AG08396 (cell line): ENCODE measurements around the gene CDKN2B-AS1.
A peak's percentile ranks its signal among the peaks of the same experiment; 100 is the strongest.
"Not testable (repeated sequence)": the region's sequence is repeated elsewhere in the genome, so short reads cannot be mapped to it uniquely, and the experiment has no call there.

ENCODE experiments used
- DNase-seq: peaks from one replicate; pipeline ENCODE4 v3.0.0; 2012; ENCODE audit warnings: low spot score, mixed read lengths

Gene CDKN2B-AS1

DNA sequence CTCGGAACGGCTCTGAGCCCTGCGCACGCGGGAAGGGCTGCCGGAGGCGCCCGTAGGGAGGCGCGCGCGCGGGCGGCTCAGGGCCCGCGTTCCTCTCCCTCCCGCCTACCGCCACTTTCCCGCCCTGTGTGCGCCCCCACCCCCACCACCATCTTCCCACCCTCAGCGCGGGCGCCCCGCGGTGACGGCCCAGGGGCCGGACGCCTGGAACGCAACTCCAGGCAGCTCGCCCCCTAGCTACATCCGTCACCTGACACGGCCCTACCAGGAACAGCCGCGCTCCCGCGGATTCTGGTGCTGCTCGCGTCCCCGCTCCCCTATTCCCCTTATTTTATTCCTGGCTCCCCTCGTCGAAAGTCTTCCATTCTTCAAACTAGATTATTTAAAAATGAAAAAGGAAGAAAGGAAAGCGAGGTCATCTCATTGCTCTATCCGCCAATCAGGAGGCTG lies at the start of gene CDKN2B-AS1:
Gene CDKN2B-AS1, plus strand, starts transcription at position 236 of the 450 bp plus-strand sequence.
- DNase-seq, result peak; percentile 70

DNA sequence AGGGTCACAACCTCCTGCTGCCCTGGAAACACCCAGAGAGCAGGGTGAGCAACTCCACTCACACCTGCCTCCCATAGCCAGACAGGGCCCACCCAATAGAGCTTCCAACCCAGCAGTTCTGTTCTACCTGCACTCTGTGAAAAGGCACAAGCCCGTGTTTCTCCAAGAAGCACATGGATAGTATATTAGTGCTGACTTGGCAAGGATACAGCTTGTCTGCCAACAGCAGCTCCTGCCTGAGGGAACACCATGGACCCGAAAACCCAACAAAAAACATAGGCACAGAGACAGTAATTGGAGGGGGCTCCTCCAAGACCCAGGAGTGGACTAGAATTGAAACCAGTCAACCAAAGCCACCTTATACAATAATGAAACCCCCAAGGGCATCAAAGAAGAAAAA lies 49.0 kb upstream of the CDKN2B-AS1 start:
- no peak for DNase-seq

DNA sequence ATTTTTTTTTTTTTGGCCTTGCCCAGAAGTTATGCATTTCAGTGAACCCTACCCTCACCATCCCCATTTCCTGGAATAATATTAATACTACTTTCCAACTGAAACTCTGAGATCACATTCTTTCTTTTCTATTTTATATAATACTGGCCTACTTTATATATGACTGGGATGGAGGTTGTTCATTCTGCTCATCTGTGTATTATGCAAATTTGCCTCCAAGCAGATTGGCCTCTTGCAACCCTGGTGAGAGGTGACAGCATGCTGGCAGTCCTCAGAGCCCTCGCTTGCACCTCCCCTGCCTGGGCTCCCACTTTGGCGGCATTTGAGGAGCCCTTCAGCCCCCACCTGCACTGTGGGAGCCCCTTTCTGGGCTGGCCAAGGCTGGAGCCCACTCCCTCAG lies 35.8 kb upstream of the CDKN2B-AS1 start:
- DNase-seq, result no peak

DNA sequence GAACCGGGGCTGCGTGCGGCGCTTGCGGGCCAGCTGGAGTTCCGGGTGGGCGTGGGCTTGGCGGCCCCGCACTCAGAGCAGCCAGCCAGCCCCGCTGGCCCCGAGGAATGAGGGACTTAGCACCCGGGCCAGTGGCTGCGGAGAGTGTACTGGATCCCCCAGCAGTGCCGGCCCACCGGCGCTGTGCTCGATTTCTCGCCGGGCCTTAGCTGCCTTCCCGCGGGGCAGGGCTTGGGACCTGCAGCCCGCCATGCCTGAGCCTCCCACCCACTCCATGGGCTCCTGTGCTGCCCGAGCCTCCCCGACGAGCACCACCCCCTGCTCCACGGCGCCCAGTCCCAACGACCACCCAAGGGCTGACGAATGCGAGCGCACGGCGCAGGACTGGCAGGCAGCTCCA lies 35.3 kb upstream of the CDKN2B-AS1 start:
- DNase-seq, result not testable (repeated sequence)

DNA sequence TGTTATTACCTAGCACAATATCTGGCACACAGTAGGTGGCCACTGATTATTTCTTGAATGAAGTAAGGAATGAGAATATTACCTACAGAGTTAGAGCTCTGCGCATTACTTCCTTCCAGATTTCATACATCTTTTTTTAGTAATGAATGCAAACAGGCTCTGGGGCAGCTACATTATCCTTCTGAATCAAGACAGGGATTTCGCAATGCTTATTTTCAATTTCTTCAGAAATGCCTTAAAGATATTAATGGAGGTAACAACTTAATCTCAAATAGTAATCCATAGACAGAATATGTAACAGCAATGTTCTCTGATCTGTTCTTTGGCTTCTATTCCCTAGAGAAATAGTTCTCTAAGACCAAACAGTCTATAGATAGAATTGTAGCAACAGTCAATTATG lies 33.0 kb upstream of the CDKN2B-AS1 start:
- no peak for DNase-seq

DNA sequence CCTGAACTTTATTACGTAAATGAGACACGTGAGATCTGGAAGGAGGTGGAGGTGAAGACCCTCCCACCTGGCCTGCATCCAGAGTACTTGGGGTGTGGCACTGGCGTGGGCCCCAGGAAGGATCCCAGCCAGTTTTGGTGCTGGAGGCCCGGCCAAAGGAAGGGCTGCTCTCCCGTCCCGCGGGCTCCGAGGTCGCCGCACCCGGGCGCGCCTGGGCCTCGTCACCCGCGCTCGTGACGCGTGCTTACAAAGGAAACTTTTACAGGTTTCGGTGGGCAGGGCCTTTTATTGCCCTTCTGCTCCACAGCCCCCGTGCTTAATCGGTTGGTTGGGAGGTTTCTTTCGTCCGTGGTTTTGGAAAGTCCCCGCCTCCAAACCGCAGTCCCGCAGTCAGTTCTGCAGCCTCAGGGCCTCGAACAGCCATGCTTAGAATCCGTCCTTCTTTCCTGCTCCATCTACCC lies 29.6 kb upstream of the CDKN2B-AS1 start:
- peak; percentile 59 for DNase-seq

DNA sequence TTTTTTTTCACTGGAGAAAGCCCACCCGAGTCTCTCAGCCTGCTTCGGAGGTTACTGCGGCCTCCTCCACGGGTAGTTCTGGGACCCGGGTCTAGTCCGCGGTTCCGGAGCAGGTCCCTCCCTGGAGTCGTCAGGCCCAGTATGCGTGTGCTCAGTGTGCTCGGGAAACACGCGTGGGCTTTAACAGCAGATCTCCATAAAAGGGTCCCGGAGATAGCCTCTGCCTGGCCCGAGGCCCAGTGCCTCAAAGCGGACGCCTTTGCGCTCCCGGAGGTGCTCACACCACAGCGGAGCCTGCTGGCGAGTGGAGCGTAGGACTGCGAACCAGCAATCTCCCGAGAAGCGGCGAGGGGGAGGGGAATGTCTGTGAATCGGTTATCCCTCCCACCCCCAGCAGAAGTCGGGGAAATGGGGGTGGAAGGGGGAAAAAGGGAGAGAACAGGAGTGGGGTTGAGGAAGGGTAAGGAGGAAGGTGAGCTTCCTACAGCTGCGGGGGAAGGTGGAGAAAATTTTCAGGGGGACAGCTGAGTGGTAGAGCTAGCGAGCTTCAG lies 29.1 kb upstream of the CDKN2B-AS1 start:
- peak; percentile 91 for DNase-seq

DNA sequence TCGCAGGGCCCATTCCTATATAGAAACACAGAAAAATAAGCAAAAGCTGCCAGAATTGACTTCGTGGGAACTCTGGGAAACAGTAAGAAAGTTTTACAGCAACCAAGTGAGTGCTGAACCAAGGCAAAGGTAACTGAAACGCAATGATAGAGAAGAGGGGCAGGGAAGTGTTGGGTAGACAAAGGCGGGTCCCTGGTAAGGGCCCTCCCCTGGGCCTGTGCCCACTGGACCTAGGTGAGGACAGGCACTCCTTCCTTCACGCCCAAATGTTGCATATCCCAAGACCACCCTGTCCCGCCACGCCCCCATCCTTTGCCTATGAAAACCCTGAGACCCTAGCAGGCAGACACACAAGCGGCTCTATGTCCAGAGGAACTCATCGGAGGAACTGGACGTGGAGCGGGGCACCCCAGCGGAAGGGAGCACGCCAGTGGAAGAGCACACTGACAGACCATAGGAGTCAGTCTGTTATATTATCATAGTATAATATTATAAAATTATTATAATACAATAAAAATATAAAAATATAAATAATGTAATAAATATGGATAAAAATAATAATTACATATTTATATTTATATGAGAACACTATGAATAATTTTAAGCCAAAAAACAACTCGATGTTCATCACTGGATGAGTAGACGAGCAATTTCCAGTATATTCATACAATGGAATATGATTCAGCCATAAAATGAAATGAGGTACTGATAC lies 28.3 kb upstream of the CDKN2B-AS1 start:
- DNase-seq, result no peak

DNA sequence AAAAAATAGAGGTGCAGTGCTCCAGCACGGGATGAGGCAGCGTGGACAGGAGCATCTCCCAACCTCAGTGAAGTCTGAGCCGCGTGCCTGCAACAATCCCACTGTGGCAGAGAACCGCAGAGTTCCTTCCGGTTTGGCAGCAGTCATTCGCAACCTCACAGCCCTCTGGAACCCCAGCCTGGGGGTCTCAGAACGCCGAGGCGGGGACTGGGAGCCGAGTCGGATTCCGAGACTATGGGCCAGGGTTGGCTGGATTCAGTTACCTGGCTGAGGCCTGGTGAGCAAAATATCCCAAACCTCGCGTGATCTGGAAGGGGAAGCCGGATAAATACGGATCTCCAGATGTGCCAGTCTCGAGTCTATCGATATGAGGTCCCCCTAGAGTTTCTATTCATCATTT lies 27.4 kb upstream of the CDKN2B-AS1 start:
- DNase-seq, result no peak

DNA sequence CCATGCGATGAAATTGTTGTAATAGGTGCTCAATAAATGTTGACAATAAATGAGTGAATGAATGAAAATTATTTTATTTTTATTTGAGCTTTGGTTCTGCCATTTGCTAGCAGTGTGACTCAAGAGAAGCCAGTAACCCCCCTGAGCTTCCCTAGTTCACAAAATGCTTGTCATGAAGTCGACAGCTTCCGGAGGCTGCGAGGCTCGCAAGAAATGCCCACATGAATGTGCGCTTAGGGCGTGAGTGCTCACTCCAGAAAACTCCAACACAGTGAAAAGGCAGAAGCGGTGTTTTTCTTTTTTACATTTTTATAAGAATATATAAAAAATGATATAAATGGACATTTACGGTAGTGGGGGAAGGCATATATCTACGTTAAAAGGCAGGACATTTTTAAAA lies 26.9 kb upstream of the CDKN2B-AS1 start:
- no peak for DNase-seq

DNA sequence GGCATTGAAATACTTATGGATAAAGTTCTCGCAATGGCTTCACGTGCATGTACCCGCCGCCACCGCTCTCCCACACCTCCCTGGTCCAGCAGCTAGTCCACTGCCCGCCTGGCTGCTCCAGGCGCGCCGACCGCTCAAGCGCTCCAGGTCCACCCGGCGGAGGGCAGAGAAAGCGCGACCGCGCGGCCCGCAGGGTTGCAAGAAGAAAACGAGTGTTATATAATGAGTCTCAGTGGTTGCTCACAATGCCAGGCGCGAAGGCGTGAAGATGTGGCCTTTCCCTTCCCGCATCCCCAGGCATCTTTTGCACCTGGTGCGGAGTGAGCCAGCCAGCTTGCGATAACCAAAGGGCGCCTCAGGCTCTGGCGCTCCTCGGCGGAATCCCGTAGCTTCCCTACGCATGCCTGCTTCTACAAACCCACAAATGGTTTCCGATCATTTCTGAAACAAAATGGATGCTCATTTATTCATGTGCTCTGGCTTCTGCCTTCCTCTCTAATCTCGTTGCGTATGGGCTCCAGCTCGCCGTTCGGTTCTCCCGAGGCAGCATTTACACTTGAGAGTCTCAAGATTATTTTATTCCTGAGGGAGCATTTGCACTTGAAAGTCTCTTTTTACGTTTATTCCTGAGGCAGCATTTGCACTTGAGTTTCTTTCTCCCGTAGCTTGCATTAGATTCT lies 26.1 kb upstream of the CDKN2B-AS1 start:
- DNase-seq, result peak; percentile 49

DNA sequence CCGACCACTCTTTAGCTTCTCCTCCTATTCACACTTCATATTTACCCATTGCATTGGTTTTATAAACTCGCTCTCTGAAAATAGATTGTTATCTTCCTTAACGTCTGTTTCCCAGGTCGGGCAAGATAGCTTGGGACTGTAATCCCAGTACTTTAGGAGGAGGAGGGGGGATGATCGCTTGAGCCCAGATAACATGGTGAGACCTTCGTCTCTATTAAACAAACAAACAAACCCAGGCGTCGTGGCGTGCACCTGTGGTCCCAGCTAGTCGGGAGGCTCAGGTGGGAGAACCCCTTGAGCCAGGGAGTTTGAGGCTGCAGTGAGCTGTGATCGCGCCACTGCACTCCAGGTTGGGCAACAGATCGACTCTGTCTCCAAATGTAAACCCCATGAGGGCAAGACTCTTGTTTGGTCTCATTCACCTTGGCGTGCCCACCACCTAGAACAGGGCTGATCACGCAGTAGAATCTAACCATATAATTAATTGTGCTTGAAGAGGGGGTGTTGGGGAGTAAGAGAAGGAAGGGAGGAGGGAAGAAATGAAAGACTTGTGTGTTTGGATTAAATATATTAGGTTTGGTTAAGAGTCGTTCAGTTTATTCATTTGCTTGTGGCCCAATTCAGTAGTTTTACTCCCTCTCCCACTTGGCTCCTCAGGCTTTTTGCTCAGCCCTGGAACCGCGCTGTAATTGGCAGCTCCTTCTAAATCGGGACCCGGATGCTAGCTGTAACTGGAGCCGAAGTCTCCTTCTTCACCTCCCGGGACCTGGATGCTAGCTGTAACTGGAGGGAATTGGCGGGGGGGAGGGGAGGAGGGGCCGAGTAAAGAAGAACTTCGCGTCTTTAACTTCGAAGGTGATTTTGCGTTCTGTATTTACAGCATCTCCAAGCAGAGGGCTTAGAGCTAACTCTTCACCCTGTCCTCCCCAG lies 25.3 kb upstream of the CDKN2B-AS1 start:
- no peak for DNase-seq

DNA sequence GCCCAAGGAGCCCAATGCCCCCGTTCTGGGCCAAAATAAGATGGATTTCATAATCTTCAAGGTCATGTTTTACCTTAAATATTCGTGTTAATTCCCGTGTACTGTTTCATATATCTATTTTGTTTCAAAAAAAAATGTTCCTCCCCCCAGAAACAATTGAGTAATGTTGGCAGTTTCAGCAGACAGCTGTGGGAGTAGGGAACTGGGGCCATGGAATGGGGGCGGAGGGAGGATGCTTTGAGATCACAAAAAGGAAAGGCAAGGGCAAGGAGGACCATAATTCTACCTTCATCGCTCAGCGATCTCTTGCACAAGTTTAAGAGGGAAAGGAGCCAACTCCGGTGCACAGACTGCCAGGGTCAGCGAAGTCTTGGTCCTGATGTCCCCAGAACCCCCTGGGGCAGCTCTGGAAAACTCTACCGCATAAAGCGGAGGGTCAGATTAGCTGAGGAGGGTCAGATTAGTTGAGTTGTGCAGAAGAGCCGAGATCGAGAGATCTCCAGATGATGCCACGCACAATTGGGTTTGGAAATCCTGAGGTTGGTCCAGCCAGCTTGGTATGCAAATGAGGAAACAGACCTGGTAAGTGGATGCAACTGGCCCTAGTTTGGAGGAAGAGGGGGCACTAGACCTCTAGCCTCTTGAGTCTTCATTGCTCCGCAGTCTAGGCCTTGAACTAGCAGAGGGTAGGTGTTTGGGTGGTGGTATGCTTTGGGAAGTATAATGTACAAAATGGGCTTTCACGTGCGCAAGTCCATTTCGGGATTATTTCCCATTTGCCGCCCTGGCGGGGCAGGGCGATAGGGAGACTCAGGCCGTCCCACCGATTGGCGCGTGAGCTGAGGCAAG lies 24.4 kb upstream of the CDKN2B-AS1 start:
- no peak for DNase-seq

DNA sequence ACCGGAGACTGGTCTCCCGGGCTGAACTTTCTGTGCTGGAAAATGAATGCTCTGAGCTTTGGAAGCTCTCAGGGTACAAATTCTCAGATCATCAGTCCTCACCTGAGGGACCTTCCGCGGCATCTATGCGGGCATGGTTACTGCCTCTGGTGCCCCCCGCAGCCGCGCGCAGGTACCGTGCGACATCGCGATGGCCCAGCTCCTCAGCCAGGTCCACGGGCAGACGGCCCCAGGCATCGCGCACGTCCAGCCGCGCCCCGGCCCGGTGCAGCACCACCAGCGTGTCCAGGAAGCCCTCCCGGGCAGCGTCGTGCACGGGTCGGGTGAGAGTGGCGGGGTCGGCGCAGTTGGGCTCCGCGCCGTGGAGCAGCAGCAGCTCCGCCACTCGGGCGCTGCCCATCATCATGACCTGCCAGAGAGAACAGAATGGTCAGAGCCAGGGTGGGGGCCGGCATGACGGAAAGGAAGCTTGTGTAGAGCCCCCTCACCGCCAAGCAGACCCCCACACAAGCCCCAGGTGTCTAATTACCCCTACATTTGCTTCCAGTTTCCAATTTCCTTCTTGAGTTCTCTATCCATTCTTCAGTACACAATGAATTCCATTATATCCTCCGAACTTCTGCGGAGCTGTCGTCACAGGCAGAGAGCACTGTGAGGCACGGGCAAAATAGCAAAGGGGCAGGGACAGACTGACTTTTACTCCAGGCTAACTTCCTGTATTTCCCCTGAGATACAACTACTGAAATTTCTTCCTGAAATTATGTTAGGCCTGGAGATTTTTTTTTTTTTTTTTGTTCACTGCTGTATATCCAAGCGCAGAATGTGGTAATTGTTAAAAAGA lies 23.6 kb upstream of the CDKN2B-AS1 start:
- DNase-seq, result no peak

DNA sequence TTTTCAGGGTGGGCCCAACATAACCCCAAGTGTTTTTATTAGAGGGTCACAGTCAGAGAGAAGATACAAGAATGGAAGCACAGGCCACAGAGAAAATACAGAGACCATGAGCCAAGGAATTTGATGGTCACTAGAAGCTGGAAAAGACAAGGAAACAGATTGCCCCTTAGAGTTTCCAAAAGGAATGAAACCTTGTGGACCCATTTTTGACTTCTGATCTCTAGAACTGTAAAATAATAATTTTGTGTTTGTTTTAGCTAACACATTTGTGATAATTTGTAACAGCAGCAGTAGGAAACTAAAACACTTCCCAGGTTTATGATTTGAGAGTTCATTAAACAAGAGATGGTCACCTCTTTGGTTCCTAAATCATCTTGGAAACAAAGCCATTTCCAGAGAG lies 22.2 kb upstream of the CDKN2B-AS1 start:
- no peak for DNase-seq

DNA sequence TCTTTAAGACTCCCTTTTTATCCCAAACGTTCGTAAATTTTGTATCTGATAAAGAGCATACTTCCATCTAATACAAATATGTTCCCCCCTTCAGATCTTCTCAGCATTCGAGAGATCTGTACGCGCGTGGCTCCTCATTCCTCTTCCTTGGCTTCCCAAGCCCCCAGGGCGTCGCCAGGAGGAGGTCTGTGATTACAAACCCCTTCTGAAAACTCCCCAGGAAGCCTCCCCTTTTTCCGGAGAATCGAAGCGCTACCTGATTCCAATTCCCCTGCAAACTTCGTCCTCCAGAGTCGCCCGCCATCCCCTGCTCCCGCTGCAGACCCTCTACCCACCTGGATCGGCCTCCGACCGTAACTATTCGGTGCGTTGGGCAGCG lies 20.3 kb upstream of the CDKN2B-AS1 start:
- DNase-seq, result no peak

DNA sequence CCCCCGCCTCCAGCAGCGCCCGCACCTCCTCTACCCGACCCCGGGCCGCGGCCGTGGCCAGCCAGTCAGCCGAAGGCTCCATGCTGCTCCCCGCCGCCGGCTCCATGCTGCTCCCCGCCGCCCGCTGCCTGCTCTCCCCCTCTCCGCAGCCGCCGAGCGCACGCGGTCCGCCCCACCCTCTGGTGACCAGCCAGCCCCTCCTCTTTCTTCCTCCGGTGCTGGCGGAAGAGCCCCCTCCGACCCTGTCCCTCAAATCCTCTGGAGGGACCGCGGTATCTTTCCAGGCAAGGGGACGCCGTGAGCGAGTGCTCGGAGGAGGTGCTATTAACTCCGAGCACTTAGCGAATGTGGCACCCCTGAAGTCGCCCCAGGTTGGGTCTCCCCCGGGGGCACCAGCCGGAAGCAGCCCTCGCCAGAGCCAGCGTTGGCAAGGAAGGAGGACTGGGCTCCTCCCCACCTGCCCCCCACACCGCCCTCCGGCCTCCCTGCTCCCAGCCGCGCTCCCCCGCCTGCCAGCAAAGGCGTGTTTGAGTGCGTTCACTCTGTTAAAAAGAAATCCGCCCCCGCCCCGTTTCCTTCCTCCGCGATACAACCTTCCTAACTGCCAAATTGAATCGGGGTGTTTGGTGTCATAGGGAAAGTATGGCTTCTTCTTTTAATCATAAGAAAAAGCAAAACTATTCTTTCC lies 19.7 kb upstream of the CDKN2B-AS1 start:
- peak; percentile 76 for DNase-seq

DNA sequence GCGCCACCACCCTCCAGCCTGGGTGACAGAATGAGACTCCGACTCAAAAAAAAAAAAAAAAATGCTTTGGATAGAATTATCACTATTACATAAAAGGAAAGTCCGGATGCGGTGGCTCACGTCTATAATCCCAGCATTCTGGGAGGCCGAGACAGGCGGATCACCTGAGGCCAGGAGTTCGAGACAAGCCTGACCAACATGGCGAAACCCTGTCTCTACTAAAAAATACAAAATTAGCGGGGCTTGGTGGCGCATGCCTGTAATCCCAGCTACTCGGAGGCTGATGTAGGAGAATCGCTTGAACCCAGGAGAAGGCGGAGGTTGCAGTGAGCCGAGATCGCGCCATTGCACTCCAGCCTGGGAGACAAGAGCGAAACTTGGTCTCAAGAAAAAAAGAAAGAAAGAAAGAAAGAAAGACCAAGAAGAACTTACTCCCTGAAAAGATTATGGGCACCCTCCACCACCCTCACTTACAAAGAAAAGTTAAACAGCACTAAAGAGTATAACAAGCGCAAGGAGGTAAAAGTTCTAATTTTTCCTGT lies 18.2 kb upstream of the CDKN2B-AS1 start:
- DNase-seq, result no peak

DNA sequence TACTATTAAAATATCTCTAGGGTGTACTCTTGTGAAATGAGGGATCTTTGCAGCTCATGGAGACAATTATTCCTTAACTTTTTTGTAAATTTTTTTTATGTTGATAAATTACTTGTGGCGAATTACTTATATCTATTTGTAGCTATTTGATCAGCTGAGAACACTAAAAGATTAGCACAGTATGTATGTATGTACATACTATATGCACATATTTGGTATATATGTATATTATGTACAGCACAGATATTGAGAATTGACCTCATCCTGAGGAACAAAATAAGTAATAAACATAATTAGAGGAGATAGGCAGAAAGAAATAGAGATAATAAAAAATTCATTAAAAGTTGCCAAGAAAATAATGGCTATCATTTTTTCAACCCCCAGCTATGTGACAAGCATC lies 12.2 kb upstream of the CDKN2B-AS1 start:
- DNase-seq, result no peak
